ENCODE measurements around the gene TMTC1.

- TF ChIP-seq MCM7 (IDR thresholded peaks at IDR 0.05): no peak
- no peak for TF ChIP-seq FOXJ3 (CRISPR knock-in tag; IDR thresholded peaks at IDR 0.05)
- TF ChIP-seq, protein P1, sequence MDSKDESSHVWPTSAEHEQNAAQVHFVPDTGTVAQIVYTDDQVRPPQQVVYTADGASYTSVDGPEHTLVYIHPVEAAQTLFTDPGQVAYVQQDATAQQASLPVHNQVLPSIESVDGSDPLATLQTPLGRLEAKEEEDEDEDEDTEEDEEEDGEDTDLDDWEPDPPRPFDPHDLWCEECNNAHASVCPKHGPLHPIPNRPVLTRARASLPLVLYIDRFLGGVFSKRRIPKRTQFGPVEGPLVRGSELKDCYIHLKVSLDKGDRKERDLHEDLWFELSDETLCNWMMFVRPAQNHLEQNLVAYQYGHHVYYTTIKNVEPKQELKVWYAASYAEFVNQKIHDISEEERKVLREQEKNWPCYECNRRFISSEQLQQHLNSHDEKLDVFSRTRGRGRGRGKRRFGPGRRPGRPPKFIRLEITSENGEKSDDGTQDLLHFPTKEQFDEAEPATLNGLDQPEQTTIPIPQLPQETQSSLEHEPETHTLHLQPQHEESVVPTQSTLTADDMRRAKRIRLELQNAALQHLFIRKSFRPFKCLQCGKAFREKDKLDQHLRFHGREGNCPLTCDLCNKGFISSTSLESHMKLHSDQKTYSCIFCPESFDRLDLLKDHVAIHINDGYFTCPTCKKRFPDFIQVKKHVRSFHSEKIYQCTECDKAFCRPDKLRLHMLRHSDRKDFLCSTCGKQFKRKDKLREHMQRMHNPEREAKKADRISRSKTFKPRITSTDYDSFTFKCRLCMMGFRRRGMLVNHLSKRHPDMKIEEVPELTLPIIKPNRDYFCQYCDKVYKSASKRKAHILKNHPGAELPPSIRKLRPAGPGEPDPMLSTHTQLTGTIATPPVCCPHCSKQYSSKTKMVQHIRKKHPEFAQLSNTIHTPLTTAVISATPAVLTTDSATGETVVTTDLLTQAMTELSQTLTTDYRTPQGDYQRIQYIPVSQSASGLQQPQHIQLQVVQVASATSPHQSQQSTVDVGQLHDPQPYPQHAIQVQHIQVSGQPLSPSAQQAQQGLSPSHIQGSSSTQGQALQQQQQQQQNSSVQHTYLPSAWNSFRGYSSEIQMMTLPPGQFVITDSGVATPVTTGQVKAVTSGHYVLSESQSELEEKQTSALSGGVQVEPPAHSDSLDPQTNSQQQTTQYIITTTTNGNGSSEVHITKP (IDR thresholded peaks at IDR 0.05; ENCODE audit: partially characterized antibody): no peak
- no peak for TF ChIP-seq CTCF (IDR thresholded peaks at IDR 0.05 in 2 of 3, conservative IDR thresholded peaks at IDR 0.05 in 1 of 3; ENCODE audit: insufficient read depth in 2 of 3, low read depth in 1 of 3, low read length in 3 of 3)
- TF ChIP-seq SNIP1 (IDR thresholded peaks at IDR 0.05; ENCODE audit: low read depth): no peak
- TF ChIP-seq, protein P2, sequence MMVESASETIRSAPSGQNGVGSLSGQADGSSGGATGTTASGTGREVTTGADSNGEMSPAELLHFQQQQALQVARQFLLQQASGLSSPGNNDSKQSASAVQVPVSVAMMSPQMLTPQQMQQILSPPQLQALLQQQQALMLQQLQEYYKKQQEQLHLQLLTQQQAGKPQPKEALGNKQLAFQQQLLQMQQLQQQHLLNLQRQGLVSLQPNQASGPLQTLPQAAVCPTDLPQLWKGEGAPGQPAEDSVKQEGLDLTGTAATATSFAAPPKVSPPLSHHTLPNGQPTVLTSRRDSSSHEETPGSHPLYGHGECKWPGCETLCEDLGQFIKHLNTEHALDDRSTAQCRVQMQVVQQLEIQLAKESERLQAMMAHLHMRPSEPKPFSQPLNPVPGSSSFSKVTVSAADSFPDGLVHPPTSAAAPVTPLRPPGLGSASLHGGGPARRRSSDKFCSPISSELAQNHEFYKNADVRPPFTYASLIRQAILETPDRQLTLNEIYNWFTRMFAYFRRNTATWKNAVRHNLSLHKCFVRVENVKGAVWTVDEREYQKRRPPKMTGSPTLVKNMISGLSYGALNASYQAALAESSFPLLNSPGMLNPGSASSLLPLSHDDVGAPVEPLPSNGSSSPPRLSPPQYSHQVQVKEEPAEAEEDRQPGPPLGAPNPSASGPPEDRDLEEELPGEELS (CRISPR knock-in tag; IDR thresholded peaks at IDR 0.05; ENCODE audit: borderline replicate concordance): no peak
These were observed 235.9 kb downstream of the TMTC1 start for GRCh38 chr12:29547864-29548263.

All from K562 (cell line).